ENCODE data around the gene MLIP. TPM values are rescaled to one million over a fixed set of nuclear protein-coding genes. Genes with fewer than 3 reads are reported as not detected.

Gene MLIP
- total RNA-seq, 4 donors from 2014 or later = 4.0 to 20.6 (median 10.1) TPM

- intact Hi-C loops (cut with DNase I; ENCODE audit: low total_unique reads) = no loop called here
- H3K4me3 ChIP-seq (ENCODE audit: low read depth, poor library complexity, severe bottlenecking) = no peak overlapping the region
- WGBS, 2 donors = 77 to 80% methylated on average over 5 of the region's 5 CpGs
- TF ChIP-seq POLR2A (IDR thresholded peaks at IDR 0.05) = no peak
- no peak for TF ChIP-seq CTCF (IDR thresholded peaks at IDR 0.05)
- DNase-seq (ENCODE audit: low spot score in 2 of 2) = no peak
Observed at GRCh38 chr6:54266400-54266923, 155.2 kb downstream of the MLIP start.

DNA sequence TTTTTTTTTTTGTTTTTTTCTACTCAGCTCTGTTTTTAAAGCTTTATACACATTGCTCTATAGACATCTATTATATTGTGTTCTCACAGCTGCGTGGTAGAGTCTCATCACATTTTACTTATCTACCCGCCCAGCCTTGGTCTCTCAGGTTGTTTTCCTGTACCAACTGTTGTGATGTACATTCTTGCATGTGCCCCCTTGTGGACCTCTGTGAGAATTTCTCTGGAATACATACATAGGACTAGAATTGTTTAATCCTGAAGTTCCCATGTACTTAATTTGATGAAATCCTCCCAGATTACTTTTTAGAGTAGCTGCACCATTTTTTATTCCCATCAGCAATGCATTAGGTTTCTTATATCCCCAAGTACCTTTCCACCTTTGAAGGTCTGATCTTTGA lies 156.6 kb downstream of the MLIP start:
- DNase-seq (ENCODE audit: low spot score in 2 of 2) = no peak
- intact Hi-C loops (cut with DNase I; ENCODE audit: low total_unique reads) = no loop called here
- 55 to 61% methylated on average over 2 of the region's 2 CpGs for WGBS, 2 donors
- TF ChIP-seq POLR2A (IDR thresholded peaks at IDR 0.05) (no peak), CTCF (IDR thresholded peaks at IDR 0.05) (no peak)
- no peak overlapping the region for H3K4me3 ChIP-seq (ENCODE audit: low read depth, poor library complexity, severe bottlenecking)

- intact Hi-C loops (cut with DNase I; ENCODE audit: low total_unique reads) = no loop called here
- 95 to 98% methylated on average over 6 of the region's 6 CpGs for WGBS, 2 donors
- TF ChIP-seq POLR2A (IDR thresholded peaks at IDR 0.05) (no peak), CTCF (IDR thresholded peaks at IDR 0.05) (no peak)
Observed at GRCh38 chr6:54273214-54273820, 162.1 kb downstream of the MLIP start.

DNA sequence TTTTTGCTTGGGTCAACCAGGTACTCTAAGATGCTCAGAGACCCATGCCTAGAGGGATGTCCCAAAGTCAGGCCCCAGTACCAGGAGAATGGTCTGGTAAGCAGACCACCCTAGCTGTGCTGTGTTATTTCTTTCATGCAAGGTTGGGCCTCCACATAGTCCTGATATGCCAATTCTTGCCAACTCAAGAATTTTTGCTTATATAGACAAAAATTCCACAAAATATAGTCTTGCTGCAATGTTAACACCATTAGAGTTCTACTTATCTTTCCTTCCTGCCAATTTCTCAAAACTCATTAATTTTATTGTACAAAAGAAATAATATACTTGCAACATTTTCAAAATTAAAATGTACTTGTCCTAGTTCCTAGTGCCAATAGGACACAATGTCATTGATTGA lies 163.1 kb downstream of the MLIP start:
- H3K4me3 ChIP-seq (ENCODE audit: low read depth, poor library complexity, severe bottlenecking) = no peak overlapping the region
- intact Hi-C loops (cut with DNase I; ENCODE audit: low total_unique reads) = no loop called here
- DNase-seq (ENCODE audit: low spot score in 2 of 2) = no peak
- TF ChIP-seq POLR2A (IDR thresholded peaks at IDR 0.05) (no peak), CTCF (IDR thresholded peaks at IDR 0.05) (no peak)

More at GRCh38 chr6:54273214-54273820, 162.1 kb downstream of the MLIP start:
- H3K4me3 ChIP-seq (ENCODE audit: low read depth, poor library complexity, severe bottlenecking) = no peak overlapping the region
- DNase-seq (ENCODE audit: low spot score in 2 of 2) = no peak

DNA sequence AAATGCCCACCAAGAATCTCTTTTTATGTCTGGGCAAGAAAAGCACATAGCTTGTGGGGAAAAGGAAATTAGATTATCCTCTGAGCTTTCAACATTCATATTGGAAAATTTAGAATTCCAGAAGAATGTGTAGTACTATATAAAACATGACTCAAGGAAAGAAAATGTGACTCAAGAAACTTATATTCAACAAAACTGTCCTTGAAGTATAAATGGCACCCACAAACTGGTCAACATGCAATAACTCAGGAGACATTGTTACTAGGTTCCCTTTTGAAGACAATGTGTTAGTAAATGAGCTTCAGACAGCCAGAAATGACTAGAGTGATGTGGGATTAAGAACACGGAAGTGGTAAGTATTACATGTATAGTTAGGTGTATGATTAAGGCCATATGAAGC lies 170.9 kb downstream of the MLIP start:
- no peak overlapping the region for H3K4me3 ChIP-seq (ENCODE audit: low read depth, poor library complexity, severe bottlenecking)
- intact Hi-C loops (cut with DNase I; ENCODE audit: low total_unique reads) = no loop called here
- TF ChIP-seq CTCF (IDR thresholded peaks at IDR 0.05) (no peak), POLR2A (IDR thresholded peaks at IDR 0.05) (no peak)
- DNase-seq (ENCODE audit: low spot score in 2 of 2) = no peak
- WGBS, 2 donors = 75 to 81% methylated on average over 1 of the region's 1 CpG

Data from lower leg skin (tissue), 4 donors.